ENCODE measurements around the gene PCDHA9.
"Not testable (repeated sequence)": the region's sequence is repeated elsewhere in the genome, so short reads cannot be mapped to it uniquely, and the experiment has no call there.

GRCh38 chr5:140808241-140808888 is 39.8 kb upstream of the PCDHA9 start:
- TF ChIP-seq CTCF (conservative IDR thresholded peaks at IDR 0.05); EZH2 (IDR thresholded peaks at IDR 0.05; ENCODE audit: low read depth): not testable (repeated sequence)

Measured in PC-9 (cell line).